ENCODE data around the gene FAT3.

Gene FAT3

DNA sequence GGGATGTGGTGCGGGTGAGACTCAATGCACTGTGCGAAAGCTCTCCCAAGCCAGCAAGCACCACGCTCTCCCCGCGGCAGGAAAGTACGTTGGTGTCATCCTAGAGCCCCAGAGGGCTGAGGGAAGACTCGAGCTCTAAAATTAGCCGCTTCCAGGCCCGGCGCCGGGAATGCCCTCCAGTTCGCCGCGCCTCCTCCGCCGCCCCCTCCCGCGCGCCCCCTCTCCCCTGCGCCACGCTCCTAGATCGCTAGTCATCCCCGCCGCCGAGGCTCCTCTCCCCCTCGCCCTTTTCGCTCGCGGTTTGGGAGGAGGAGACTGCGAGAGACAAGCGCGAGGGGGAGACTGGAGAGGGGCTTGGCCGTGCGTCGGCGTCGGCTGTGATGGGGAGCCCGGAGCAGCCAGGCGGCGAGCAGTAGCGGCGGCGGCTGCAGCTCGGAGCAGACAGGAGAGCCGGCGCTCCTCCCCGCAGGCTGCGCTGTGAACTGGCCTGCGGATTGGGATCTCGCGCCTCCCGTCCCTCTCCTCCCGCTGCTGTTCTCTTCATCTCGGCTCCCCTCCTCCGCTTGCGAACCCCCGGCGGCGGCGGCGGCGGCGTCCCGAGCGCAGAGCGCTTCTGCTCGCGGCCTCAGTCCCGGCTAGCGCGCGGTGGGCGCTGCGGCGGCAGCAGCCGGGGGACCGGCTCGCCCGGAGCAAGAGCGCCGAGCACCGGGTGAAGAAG is at the start of gene FAT3:
FAT3 (plus strand) TSS at position 412 of the 718 bp plus-strand sequence. CDS start 127,295 bp downstream, outside the sequence.
- no peak for TF ChIP-seq ZFX (IDR thresholded peaks at IDR 0.05; ENCODE audit: borderline replicate concordance)
- TF ChIP-seq, protein P1, sequence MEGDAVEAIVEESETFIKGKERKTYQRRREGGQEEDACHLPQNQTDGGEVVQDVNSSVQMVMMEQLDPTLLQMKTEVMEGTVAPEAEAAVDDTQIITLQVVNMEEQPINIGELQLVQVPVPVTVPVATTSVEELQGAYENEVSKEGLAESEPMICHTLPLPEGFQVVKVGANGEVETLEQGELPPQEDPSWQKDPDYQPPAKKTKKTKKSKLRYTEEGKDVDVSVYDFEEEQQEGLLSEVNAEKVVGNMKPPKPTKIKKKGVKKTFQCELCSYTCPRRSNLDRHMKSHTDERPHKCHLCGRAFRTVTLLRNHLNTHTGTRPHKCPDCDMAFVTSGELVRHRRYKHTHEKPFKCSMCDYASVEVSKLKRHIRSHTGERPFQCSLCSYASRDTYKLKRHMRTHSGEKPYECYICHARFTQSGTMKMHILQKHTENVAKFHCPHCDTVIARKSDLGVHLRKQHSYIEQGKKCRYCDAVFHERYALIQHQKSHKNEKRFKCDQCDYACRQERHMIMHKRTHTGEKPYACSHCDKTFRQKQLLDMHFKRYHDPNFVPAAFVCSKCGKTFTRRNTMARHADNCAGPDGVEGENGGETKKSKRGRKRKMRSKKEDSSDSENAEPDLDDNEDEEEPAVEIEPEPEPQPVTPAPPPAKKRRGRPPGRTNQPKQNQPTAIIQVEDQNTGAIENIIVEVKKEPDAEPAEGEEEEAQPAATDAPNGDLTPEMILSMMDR (IDR thresholded peaks at IDR 0.05) = no peak
- H3K27ac ChIP-seq = no peak within 1 kb of the TSS

DNA sequence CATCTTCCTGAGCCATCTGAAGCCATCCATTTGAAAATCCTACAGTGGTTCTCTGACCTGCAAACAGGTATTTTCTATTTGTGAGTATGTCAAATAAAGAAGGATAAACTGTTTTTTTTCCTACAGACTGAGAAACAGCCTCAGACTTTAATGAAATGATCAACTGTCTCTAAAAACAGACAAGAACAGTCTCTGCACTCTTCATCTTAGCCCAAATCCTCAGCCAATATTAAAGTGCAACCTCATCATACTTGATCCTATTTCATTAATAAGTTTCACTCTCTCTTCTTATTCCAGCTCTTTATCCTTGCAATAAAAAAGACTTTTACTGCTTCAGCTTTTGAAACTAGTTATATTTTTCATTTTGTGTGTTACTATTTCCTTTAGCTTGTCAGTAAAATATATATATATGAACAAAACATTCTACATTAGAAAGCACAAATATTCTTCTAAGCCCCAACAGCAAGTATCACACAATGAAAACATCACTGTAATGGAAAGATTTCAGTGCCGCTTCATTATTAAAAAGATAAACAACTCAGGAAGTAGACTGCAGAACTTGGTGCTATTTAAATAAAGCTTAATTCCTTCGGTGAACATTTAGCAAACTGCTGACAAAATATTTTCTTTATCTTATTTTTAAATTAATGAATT is 45.5 kb upstream of the FAT3 start:
- TF ChIP-seq, protein P1 (IDR thresholded peaks at IDR 0.05) = no peak
- TF ChIP-seq ZFX (IDR thresholded peaks at IDR 0.05; ENCODE audit: borderline replicate concordance) = no peak

DNA sequence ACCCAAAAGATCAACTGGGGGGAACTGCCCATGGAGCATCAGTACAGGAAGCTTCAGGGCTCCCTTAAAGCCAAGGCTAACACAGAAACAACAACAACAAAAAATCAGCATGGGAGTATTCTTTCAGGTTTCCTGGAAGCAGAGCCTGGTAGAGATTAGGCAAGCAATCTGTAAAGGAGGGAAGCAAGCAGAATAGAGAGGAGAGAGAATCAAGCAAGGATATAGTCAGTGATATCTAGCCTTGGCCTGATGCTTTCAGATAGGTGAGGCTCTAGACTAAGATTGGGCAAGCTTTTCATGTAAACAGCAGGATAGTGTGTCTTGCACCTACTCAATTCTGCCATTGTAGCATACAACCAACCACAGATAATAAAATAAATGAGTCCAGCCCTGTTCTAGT is 44.4 kb upstream of the FAT3 start:
- H3K27ac ChIP-seq = no peak overlapping the region
- no peak for TF ChIP-seq ZFX (IDR thresholded peaks at IDR 0.05; ENCODE audit: borderline replicate concordance)
- TF ChIP-seq, protein P1 (IDR thresholded peaks at IDR 0.05) = no peak

More for the DNA sequence above, 45.5 kb upstream of the FAT3 start:
- H3K27ac ChIP-seq = no peak overlapping the region

DNA sequence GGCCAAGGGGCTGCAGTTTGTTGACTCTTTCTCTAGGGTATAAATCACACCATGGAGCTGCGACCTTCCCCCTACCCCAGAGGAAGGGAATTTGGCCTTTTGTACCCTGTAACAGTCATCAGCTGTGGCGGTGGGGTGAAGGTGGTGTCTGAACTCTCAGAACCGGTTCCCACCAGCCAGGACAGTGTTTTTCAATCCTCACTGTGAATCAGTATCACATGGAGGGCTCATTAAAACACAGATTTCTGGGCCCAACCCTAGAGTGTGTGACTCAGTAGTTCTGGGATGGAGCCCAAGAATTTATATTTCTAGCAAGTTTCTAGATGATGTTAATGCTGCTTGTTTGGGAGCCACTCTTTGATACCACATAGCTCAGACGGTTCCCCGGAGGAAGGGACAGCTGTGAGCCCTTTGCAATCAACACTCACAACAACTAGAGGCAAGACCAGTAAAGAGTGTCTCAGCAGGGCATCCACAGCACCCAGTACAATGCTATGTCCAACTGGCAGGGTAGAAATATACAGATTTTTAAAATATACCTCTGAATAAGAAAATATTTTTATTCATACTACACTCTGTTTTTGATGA is 43.9 kb upstream of the FAT3 start:
- no peak overlapping the region for H3K27ac ChIP-seq
- TF ChIP-seq, protein P1 (IDR thresholded peaks at IDR 0.05) = no peak
- TF ChIP-seq ZFX (IDR thresholded peaks at IDR 0.05; ENCODE audit: borderline replicate concordance) = no peak

DNA sequence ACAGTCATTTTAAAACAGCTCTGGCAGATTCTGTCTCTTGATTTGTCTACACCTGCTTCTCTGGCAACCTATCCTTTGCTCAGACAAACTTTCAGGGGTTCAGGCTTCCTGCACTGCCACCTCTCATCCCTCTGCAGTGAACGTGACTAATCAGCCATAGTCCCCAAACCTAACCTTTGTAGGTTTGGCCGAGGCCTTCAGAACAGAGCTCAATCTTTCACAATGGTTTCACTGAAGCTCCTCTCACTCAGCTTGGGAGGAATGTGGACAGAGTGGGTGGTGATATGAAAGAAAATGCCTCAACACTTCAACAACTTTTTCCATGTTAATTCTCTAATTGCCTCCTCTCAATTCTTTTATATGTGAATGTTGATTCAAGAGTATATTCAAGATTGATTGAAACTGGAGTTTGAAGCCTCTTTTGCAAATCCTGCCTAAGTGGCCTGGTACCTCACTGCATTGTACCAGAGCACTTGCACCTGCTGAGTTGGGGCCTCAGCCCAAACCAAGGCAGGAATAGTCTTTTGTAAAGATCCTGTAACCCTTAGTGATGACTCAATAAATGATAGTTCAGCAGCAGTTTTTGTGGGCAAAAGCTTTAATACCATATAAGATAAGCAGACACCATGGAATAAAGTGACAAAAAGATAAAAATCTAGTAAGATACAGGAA is 33.9 kb upstream of the FAT3 start:
- TF ChIP-seq, protein P1 (IDR thresholded peaks at IDR 0.05) = no peak
- TF ChIP-seq ZFX (IDR thresholded peaks at IDR 0.05; ENCODE audit: borderline replicate concordance) = no peak
- no peak overlapping the region for H3K27ac ChIP-seq

DNA sequence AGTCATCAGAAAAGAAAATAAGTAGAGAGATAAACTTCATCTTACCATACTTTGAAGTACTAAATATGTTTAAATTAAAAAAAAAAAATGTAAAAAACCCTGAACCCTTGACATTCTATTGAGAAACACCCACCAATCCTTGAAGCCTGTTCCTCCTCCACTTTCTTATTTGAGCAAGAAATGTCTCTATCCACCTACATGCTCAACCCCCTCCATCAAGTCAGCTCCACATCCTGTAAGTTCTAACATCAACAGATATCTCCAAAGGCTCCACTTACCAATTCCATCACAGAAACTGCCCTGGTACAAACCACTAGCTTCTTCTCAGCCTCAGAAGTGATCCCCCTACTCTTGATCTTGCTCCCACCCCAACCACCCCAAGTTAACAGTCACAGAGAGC is 32.5 kb upstream of the FAT3 start:
- TF ChIP-seq ZFX (IDR thresholded peaks at IDR 0.05; ENCODE audit: borderline replicate concordance) = no peak
- TF ChIP-seq, protein P1 (IDR thresholded peaks at IDR 0.05) = no peak
- no peak overlapping the region for H3K27ac ChIP-seq

All from 22Rv1 (cell line).